A673 (cell line): Measurements from ENCODE around the gene TMEM240. TPM values are rescaled to one million over a fixed set of nuclear protein-coding genes. Genes with fewer than 3 reads are reported as not detected.
"Not testable (repeated sequence)": the region's sequence is repeated elsewhere in the genome, so short reads cannot be mapped to it uniquely, and the experiment has no call there.

Experiments used
- BruUV-seq: library from RNA; stranded (reverse); fragments of 400-500 nt; replicated peaks from 2 replicates; lab custom pipeline; 2021; lab: Mats Ljungman, UMichigan
- CTCF ChIA-PET: fragments of 300-600 bp; sonication (Branson Sonifier 250); formaldehyde crosslinking; loops from one replicate; lab custom pipeline; 2022; ENCODE audit warnings: antibody characterized with exemption; lab: Charles Lee
- POLR2A ChIA-PET: fragments of 300-600 bp; sonication (Branson Sonifier 250); formaldehyde crosslinking; loops from one replicate; lab custom pipeline; 2022; ENCODE audit warnings: antibody characterized with exemption; ENCODE audit not compliant: low non-redundant PET; lab: Charles Lee
- DNase-seq: peaks from one replicate; pipeline ENCODE4 v3.0.0-alpha.2; 2015; ENCODE audit warnings: low spot score
- H3K27ac ChIP-seq: fragments of 200-600 bp; sonication (generic); 2 replicates; pipeline ENCODE4 v1.5.1; 2016; ENCODE audit warnings: mixed run types, low read depth, mild to moderate bottlenecking, mixed read lengths, antibody characterized with exemption, low read length; ENCODE audit not compliant: poor library complexity, severe bottlenecking
- H3K27me3 ChIP-seq: fragments of 200-600 bp; sonication (generic); replicated peaks from 2 replicates; pipeline ENCODE4 v1.6.1; 2017; ENCODE audit warnings: mixed run types, low read depth, mild to moderate bottlenecking, mixed read lengths, antibody characterized with exemption, low read length; ENCODE audit not compliant: insufficient read depth, poor library complexity
- H3K36me3 ChIP-seq: fragments of 200-600 bp; sonication (generic); 2 replicates; pipeline ENCODE4 v1.6.1; 2016; ENCODE audit warnings: mixed run types, mild to moderate bottlenecking, mixed read lengths, antibody characterized with exemption, low read length; ENCODE audit not compliant: insufficient read depth, poor library complexity, severe bottlenecking
- H3K4me1 ChIP-seq: fragments of 200-600 bp; sonication (generic); 2 replicates; pipeline ENCODE4 v1.6.1; 2017; ENCODE audit warnings: mixed run types, mild to moderate bottlenecking, mixed read lengths, antibody characterized with exemption, low read length; ENCODE audit not compliant: insufficient read depth, poor library complexity, severe bottlenecking
- H3K4me3 ChIP-seq: fragments of 200-600 bp; sonication (generic); 2 replicates; pipeline ENCODE4 v1.5.1; 2016; ENCODE audit warnings: low read depth, mixed run types, mild to moderate bottlenecking, mixed read lengths, low read length; ENCODE audit not compliant: poor library complexity, severe bottlenecking
- H3K9me3 ChIP-seq: fragments of 200-600 bp; sonication (generic); 2 replicates; pipeline ENCODE4 v1.6.1; 2016; ENCODE audit warnings: mixed run types, low read depth, mild to moderate bottlenecking, mixed read lengths, antibody characterized with exemption, low read length; ENCODE audit not compliant: poor library complexity, severe bottlenecking
- CTCF ChIP-seq: fragments of 300-800, 200-600 bp; sonication (generic); conservative IDR thresholded peaks from 2 replicates; pipeline ENCODE4 v1.5.1; 2017; ENCODE audit warnings: low read depth, mild to moderate bottlenecking, antibody characterized with exemption, low read length, moderate library complexity, mixed read lengths
- EZH2 ChIP-seq: fragments of 200-600 bp; sonication (generic); IDR thresholded peaks from 2 replicates; pipeline ENCODE4 v1.6.1; 2017; ENCODE audit warnings: borderline replicate concordance, low read depth, mild to moderate bottlenecking, mixed read lengths, antibody characterized with exemption, low read length; ENCODE audit not compliant: poor library complexity, severe bottlenecking
- intact Hi-C: fragments of 100-400 bp; cut with micrococcal nuclease; formaldehyde crosslinking; loops from one replicate; pipeline ENCODE4 v1.10.0; 2022; ENCODE audit not compliant: unreplicated experiment
- total RNA-seq: library from RNA; stranded (reverse); gene quantifications from 2 replicates; pipeline ENCODE4 v1.2.3, GENCODE V29; 2021

TMEM240 gene
- total RNA-seq, 1 experiment from 2014 or later: 6.8 TPM

DNA sequence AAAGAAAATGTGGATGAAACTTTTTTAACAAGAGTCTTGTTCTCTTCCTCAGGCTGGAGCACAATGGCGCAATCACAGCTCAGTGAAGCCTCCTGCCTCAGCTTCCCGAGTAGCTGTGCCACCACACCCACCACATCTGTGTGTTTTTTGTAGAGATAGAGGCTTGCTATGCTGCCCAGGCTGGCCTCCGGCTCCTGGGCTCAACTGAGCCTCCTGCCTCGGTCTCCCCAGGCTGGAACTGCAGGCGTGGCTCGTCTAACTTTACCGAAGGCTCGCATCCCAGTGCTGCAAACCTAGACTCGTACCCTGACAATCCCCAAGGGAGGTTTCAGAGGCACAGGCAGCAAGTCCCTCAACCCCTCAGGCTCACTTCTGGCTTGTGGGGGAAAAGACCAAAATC lies 19.8 kb upstream of the TMEM240 start:
- intact Hi-C loops: no loop called here
- H3K27ac ChIP-seq: no peak overlapping the region
- ChIA-PET CTCF (no interaction called here), POLR2A (no interaction called here)
- TF ChIP-seq CTCF: no peak
- peaks cover 41% of the 10 kb centered on the region for H3K36me3 ChIP-seq
- no peaks in the 10 kb centered on the region for H3K27me3 ChIP-seq
- H3K4me1 ChIP-seq: no peaks in the 10 kb centered on the region
- BruUV-seq: no TSS peak
- no peak overlapping the region for H3K4me3 ChIP-seq
- H3K9me3 ChIP-seq: no peaks in the 10 kb centered on the region
- no peak for DNase-seq

DNA sequence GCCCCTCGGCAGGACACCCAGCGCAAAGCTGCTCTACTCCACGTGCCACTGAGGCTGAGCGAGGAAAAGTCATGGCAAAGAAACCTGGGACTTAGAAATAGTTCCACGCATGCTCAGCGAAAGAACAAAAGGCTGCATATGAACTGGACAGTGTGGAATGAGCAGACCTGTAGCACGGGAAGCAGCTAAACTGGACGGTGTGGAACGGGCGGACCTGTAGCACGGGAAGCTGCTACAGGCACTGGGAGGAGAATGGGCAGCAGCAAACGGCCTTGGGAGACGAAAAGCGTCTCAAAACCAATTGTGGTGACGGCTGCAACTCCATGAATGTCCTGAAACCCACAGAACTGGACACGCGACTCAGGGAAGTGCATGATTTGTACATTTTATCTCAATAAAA lies 18.6 kb upstream of the TMEM240 start:
- no peak overlapping the region for H3K4me3 ChIP-seq
- no TSS peak for BruUV-seq
- no peaks in the 10 kb centered on the region for H3K9me3 ChIP-seq
- peaks cover 32% of the 10 kb centered on the region for H3K36me3 ChIP-seq
- H3K27ac ChIP-seq: no peak overlapping the region
- no peaks in the 10 kb centered on the region for H3K27me3 ChIP-seq
- H3K4me1 ChIP-seq: no peaks in the 10 kb centered on the region
- TF ChIP-seq CTCF: no peak
- no peak for TF ChIP-seq EZH2
- CTCF ChIA-PET: no interaction called here
- no peak for DNase-seq
- POLR2A ChIA-PET: interaction anchor here (0.6 kb wide), 1 partner anchor 234 kb away, joined by 4 read pairs; no protein-coding TSS in a partner anchor
- intact Hi-C loops: no loop called here

DNA sequence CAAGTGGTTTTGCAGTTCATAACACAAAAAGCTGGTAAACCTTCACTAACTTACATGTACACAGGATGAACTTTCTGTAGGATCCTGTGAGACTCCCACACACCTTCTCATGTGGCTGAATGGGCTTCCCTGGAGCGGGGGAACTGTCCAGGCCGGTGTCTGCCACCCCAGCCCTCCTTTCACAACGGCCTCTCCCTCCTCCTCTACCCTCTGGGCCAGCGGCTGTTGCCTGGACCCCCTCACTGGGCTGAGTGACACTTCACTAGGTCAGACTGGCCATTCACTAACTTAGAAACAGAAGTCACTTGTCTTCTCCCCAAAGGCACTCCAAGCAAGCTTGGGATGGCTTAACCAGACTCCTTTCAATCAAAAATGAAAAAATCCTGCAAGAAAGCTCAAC lies 18.2 kb upstream of the TMEM240 start:
- no peak for TF ChIP-seq EZH2
- TF ChIP-seq CTCF: no peak
- no TSS peak for BruUV-seq
- Histone ChIP-seq H3K27me3 (no peaks in the 10 kb centered on the region), H3K4me3 (no peak overlapping the region), H3K27ac (no peak overlapping the region), H3K9me3 (no peaks in the 10 kb centered on the region), H3K4me1 (no peaks in the 10 kb centered on the region), H3K36me3 (peaks cover 27% of the 10 kb centered on the region)
- DNase-seq: no peak
- intact Hi-C loops: no loop called here
- ChIA-PET POLR2A (no interaction called here), CTCF (no interaction called here)

DNA sequence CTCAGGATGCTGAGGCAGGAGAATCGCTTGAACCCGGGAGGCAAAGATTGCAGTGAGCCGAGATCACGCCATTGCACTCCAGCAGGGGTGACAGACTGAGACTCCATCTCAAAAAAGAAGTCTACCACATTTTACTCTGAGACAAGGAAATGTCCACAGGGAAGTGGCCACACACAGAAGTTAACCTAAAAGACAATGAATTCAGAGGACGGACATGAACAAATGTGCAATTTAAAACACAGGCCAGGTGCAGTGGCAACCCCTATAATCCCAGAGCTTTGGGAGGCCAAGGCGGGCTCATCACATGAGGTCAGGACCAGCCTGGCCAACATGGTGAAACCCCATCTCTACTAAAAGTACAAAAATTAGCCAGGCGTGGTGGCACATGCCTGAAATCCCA lies 17.3 kb upstream of the TMEM240 start:
- POLR2A ChIA-PET, BruUV-seq, H3K27me3 ChIP-seq, H3K4me1 ChIP-seq, CTCF ChIA-PET, H3K9me3 ChIP-seq, DNase-seq, H3K4me3 ChIP-seq, H3K27ac ChIP-seq, intact Hi-C loops: not testable (repeated sequence)
- H3K36me3 ChIP-seq: peaks cover 18% of the 10 kb centered on the region

DNA sequence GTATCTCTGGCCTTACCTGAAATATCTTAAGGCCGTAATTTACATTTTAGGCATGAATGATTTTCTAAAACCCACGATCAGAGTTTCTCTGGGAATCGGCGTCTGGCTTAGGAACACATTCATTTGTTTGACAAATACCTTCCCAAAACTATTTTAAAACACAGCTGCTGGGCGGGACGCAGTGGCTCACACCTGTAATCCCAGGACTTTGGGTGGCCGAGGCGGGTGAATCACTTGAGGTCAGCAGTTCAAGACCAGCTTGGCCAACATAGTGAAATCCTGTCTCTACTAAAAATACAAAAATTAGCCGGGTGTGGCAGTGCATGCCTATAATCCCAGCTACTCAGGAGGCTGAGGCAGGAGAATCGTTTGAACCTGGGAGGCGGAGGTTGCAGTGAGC lies 16.5 kb upstream of the TMEM240 start:
- H3K4me1 ChIP-seq, DNase-seq, H3K27ac ChIP-seq, BruUV-seq, intact Hi-C loops, H3K9me3 ChIP-seq, CTCF ChIA-PET, H3K27me3 ChIP-seq, H3K4me3 ChIP-seq, POLR2A ChIA-PET: not testable (repeated sequence)
- peaks cover 12% of the 10 kb centered on the region for H3K36me3 ChIP-seq
